ENCODE data around the gene FAM193B. TPM values are rescaled to one million over a fixed set of nuclear protein-coding genes. Genes with fewer than 3 reads are reported as not detected.

FAM193B gene
- total RNA-seq, 2 experiments from 2014 or later: 47.2 to 52.9 TPM

- H3K4me1 Mint-ChIP-seq: peaks cover 26% of the 10 kb centered on the region
- no peak overlapping the region for H3K27ac Mint-ChIP-seq
- H3K9me3 Mint-ChIP-seq: no peaks in the 10 kb centered on the region
Observed at GRCh38 chr5:177496070-177496726, 58.2 kb downstream of the FAM193B start.

GRCh38 chr5:177495243-177496060 is 58.9 kb downstream of the FAM193B start:
- no peak for DNase-seq
- Mint-ChIP-seq H3K27me3 (peaks cover 12% of the 10 kb centered on the region), H3K36me3 (peaks cover 7% of the 10 kb centered on the region), H3K4me1 (peaks cover 26% of the 10 kb centered on the region), H3K27ac (no peak overlapping the region), H3K4me3 (peak overlapping the region; percentile 79), H3K9me3 (no peaks in the 10 kb centered on the region)

More at GRCh38 chr5:177496070-177496726, 58.2 kb downstream of the FAM193B start:
- Mint-ChIP-seq H3K27me3 (peaks cover 13% of the 10 kb centered on the region), H3K4me3 (peak overlapping the region; percentile 79), H3K36me3 (peaks cover 3% of the 10 kb centered on the region)
- no peak for DNase-seq

DNA sequence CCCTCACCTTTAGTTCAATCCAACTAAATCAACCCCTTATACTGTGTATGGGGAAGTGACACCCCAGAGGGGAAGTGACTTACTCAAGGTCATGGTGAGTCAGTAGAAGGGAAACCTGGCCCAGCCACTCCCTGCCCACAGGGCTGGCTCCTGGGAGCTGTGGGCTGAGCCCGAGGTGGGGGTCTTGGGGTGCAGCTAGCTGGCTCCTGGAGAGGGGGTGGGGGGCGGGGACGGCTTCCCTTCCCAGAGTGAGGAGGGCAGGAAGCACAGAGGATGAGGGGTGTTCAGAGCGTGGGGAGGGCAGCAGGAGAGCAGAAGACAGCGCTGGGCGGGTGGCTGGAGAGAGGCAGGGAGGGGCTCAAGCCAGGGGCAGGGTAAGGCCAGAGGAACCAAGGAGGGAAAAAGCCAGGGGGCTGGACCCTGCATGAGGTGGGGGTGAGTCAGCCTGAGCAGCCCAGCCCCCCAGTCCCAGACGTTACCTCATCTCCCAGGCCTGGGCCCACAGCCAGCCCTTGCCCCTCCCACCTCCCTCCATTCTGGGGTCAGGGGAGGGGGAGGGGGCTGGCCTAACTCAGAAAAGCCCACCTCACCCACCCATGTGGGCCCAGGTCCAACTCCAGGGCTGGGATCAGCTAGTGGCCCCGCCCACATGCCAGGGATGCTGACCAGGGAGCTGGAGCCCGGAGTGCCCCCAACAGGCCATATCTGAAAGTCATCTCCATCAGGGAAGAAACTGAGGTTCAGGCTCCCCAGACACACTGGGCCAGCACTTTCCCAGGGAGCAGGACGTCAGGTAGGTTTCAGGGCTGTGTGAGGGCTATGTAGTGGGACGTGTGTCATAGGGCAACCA is 59.8 kb downstream of the FAM193B start:
- Mint-ChIP-seq H3K4me1 (peaks cover 26% of the 10 kb centered on the region), H3K4me3 (no peak overlapping the region), H3K9me3 (no peaks in the 10 kb centered on the region), H3K27ac (peak overlapping the region; percentile 75), H3K27me3 (peaks cover 10% of the 10 kb centered on the region), H3K36me3 (peaks cover 9% of the 10 kb centered on the region)
- DNase-seq: no peak

GRCh38 chr5:177493795-177494345 is 60.5 kb downstream of the FAM193B start:
- Mint-ChIP-seq H3K4me3 (no peak overlapping the region), H3K36me3 (peaks cover 11% of the 10 kb centered on the region), H3K27me3 (peaks cover 8% of the 10 kb centered on the region), H3K27ac (peak overlapping the region; percentile 75), H3K4me1 (peaks cover 26% of the 10 kb centered on the region), H3K9me3 (no peaks in the 10 kb centered on the region)
- no peak for DNase-seq

GRCh38 chr5:177492841-177493240 is 61.5 kb downstream of the FAM193B start:
- Mint-ChIP-seq H3K27ac (no peak overlapping the region), H3K4me3 (no peak overlapping the region), H3K27me3 (no peaks in the 10 kb centered on the region), H3K9me3 (no peaks in the 10 kb centered on the region), H3K36me3 (peaks cover 11% of the 10 kb centered on the region), H3K4me1 (peaks cover 17% of the 10 kb centered on the region)
- DNase-seq: no peak

GRCh38 chr5:177491983-177492746 is 62.2 kb downstream of the FAM193B start:
- H3K27ac Mint-ChIP-seq: no peak overlapping the region

GRCh38 chr5:177491429-177491945 is 62.9 kb downstream of the FAM193B start:
- H3K9me3 Mint-ChIP-seq: no peaks in the 10 kb centered on the region
- H3K36me3 Mint-ChIP-seq: peaks cover 17% of the 10 kb centered on the region
- peaks cover 16% of the 10 kb centered on the region for H3K4me1 Mint-ChIP-seq
- no peaks in the 10 kb centered on the region for H3K27me3 Mint-ChIP-seq
- no peak overlapping the region for H3K4me3 Mint-ChIP-seq
- no peak overlapping the region for H3K27ac Mint-ChIP-seq
- DNase-seq: peak; percentile 58

More at GRCh38 chr5:177491983-177492746, 62.2 kb downstream of the FAM193B start:
- no peaks in the 10 kb centered on the region for H3K27me3 Mint-ChIP-seq
- peaks cover 15% of the 10 kb centered on the region for H3K36me3 Mint-ChIP-seq
- peaks cover 16% of the 10 kb centered on the region for H3K4me1 Mint-ChIP-seq
- no peak for DNase-seq
- no peak overlapping the region for H3K4me3 Mint-ChIP-seq
- no peaks in the 10 kb centered on the region for H3K9me3 Mint-ChIP-seq

GRCh38 chr5:177490992-177491391 is 63.4 kb downstream of the FAM193B start:
- H3K27ac Mint-ChIP-seq: no peak overlapping the region

GRCh38 chr5:177490311-177490991 is 63.9 kb downstream of the FAM193B start:
- no peaks in the 10 kb centered on the region for H3K9me3 Mint-ChIP-seq
- no peak for DNase-seq

More at GRCh38 chr5:177490992-177491391, 63.4 kb downstream of the FAM193B start:
- H3K27me3 Mint-ChIP-seq: no peaks in the 10 kb centered on the region
- no peak for DNase-seq
- H3K9me3 Mint-ChIP-seq: no peaks in the 10 kb centered on the region
- H3K36me3 Mint-ChIP-seq: peaks cover 20% of the 10 kb centered on the region
- no peak overlapping the region for H3K4me3 Mint-ChIP-seq
- H3K4me1 Mint-ChIP-seq: peaks cover 12% of the 10 kb centered on the region

GRCh38 chr5:177489119-177489716 is 65.1 kb downstream of the FAM193B start:
- H3K27me3 Mint-ChIP-seq: no peaks in the 10 kb centered on the region
- H3K36me3 Mint-ChIP-seq: peaks cover 20% of the 10 kb centered on the region
- peaks cover 4% of the 10 kb centered on the region for H3K4me1 Mint-ChIP-seq
- no peak for DNase-seq
- no peaks in the 10 kb centered on the region for H3K9me3 Mint-ChIP-seq
- H3K4me3 Mint-ChIP-seq: no peak overlapping the region
- H3K27ac Mint-ChIP-seq: no peak overlapping the region

More at GRCh38 chr5:177490311-177490991, 63.9 kb downstream of the FAM193B start:
- Mint-ChIP-seq H3K27ac (no peak overlapping the region), H3K4me1 (peaks cover 8% of the 10 kb centered on the region), H3K4me3 (no peak overlapping the region), H3K27me3 (no peaks in the 10 kb centered on the region), H3K36me3 (peaks cover 20% of the 10 kb centered on the region)

DNA sequence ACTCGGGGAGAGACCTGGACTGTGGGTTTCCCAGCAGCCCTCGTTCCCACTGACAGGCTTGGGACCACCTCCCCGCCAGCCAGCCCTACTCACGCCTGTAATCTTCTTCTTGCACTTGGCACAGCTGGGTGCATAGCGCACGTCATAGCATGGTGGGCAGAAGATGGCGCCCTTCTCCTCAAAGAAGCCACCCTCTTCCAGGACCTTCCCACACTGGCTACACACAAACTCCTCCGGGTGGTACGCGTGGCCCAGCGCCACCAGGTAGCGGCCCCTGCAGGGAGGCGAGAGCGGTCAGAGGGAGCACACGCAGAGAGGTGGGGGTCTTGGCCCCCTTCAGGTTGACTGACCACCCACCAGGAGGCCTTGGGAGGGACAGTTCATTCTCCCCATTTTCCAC is 66.4 kb downstream of the FAM193B start:
- no peak for DNase-seq
- H3K27ac Mint-ChIP-seq: no peak overlapping the region
- peaks cover 20% of the 10 kb centered on the region for H3K36me3 Mint-ChIP-seq
- no peaks in the 10 kb centered on the region for H3K4me1 Mint-ChIP-seq
- H3K4me3 Mint-ChIP-seq: no peak overlapping the region
- H3K27me3 Mint-ChIP-seq: no peaks in the 10 kb centered on the region
- no peaks in the 10 kb centered on the region for H3K9me3 Mint-ChIP-seq

- H3K36me3 Mint-ChIP-seq: peaks cover 20% of the 10 kb centered on the region
- no peak for DNase-seq
- H3K9me3 Mint-ChIP-seq: no peaks in the 10 kb centered on the region
- no peaks in the 10 kb centered on the region for H3K4me1 Mint-ChIP-seq
- no peaks in the 10 kb centered on the region for H3K27me3 Mint-ChIP-seq
- no peak overlapping the region for H3K27ac Mint-ChIP-seq
- no peak overlapping the region for H3K4me3 Mint-ChIP-seq
Observed at GRCh38 chr5:177487144-177487543, 67.2 kb downstream of the FAM193B start.

DNA sequence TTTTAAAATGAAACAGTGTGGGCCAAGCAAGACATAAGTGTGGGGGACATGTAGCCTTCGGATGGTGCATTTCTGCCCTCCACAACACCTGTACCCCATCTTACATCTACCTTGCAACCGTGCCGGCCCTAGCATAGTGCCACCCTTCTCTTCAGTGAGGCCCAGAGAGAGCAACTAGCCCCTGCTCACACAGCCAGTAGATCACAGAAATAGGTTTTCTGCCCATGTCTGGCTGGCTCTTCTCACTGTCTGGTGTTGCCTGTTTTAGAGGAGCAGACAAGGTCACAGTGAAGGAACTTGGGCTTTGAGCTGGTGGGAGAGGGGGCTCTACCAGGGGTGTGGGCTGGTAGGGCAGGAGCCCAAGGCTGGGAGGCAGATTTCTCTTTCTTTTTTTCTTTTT is 68.1 kb downstream of the FAM193B start:
- no peak for DNase-seq
- no peak overlapping the region for H3K4me3 Mint-ChIP-seq
- no peaks in the 10 kb centered on the region for H3K9me3 Mint-ChIP-seq
- H3K36me3 Mint-ChIP-seq: peaks cover 17% of the 10 kb centered on the region
- no peaks in the 10 kb centered on the region for H3K27me3 Mint-ChIP-seq
- no peak overlapping the region for H3K27ac Mint-ChIP-seq
- H3K4me1 Mint-ChIP-seq: no peaks in the 10 kb centered on the region
